ENCODE results near the gene CHPF2. TPM values are rescaled to one million over a fixed set of nuclear protein-coding genes. Genes with fewer than 3 reads are reported as not detected.

CHPF2 gene
- polyA plus RNA-seq, 6 donors from 2014 or later: 20.4 to 43.9 (median 25.2) TPM

DNA sequence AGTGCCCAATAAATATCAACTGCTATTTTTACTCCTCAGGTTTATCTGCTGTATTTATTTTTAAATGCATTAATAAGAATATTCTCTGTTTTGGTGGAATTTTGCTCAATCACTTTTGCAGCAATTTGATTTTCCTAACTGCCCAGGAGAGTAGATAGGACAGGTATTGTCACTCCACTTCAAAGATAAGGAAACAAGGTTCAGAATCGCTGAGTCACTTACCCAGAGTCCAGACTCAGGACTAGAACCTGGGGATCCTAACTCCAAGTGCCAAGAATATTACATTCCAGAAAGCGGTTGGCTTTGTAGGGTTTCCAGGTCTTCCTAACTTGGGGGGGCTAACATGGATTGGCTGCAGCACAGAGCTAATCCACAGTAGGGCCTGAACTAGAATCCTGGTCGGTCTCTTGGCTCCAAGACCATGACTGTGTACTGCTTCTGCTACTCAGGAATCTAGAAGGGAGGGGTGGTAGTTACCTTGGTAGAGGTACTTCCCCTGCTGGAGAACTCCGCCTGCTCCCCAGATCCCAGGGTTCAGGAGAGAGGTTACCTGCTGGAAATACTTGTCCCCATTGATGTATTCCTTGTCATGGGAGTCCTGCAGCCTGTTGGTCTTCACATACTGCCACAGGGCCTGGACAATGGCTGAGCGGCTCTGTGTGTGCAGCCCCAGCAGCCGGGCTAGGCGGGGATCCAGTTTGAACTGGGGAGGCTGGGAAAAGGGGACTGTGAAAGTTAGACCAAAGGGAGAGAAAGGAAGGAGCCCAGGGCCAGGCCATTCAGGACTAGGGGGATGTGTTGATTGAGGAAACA, 8.9 kb downstream of the CHPF2 start:
- Mint-ChIP-seq H3K4me3 (peak overlapping the region in 1 of 8 donors; percentile 30), H3K9me3 (no peaks in the 10 kb centered on the region), H3K4me1 (peaks cover 23 to 44% (median 36%) of the 10 kb centered on the region in 3 donors), H3K36me3 (peaks cover 0 to 8% of the 10 kb centered on the region in 2 donors), H3K27ac (no peak overlapping the region), H3K27me3 (peaks cover 0 to 9% (median 2%) of the 10 kb centered on the region in 3 donors)
- ATAC-seq (ENCODE audit: low read depth in 2 of 2) (no peak), DNase-seq (no peak)

DNA sequence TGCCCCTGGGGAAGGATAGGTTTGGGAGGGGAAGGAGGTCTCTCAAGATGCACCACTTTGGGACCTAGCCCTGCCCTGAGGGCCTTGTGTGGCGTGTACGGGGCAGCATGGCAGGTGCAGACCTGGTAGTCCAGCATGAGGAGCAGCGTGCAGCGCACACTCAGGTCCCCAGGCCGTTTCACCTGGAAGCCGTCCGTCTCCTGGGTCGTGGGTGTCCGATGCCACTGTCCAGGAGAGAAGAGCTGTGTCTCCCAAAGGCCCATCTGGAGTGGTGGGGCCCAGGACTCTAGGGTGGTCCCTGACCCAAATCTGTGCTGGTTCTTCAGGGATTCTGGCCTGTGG, 9.4 kb downstream of the CHPF2 start:
- H3K27me3 Mint-ChIP-seq: peaks cover 0 to 14% (median 8%) of the 10 kb centered on the region in 3 donors
- no peak for DNase-seq
- no peak overlapping the region for H3K27ac Mint-ChIP-seq
- peaks cover 27 to 44% (median 36%) of the 10 kb centered on the region in 3 donors for H3K4me1 Mint-ChIP-seq
- peaks cover 0 to 4% of the 10 kb centered on the region in 2 donors for H3K36me3 Mint-ChIP-seq
- no peak for ATAC-seq (ENCODE audit: low read depth in 2 of 2)
- H3K9me3 Mint-ChIP-seq: no peaks in the 10 kb centered on the region
- peak overlapping the region in 2 of 8 donors; percentile 26 to 80 for H3K4me3 Mint-ChIP-seq

DNA sequence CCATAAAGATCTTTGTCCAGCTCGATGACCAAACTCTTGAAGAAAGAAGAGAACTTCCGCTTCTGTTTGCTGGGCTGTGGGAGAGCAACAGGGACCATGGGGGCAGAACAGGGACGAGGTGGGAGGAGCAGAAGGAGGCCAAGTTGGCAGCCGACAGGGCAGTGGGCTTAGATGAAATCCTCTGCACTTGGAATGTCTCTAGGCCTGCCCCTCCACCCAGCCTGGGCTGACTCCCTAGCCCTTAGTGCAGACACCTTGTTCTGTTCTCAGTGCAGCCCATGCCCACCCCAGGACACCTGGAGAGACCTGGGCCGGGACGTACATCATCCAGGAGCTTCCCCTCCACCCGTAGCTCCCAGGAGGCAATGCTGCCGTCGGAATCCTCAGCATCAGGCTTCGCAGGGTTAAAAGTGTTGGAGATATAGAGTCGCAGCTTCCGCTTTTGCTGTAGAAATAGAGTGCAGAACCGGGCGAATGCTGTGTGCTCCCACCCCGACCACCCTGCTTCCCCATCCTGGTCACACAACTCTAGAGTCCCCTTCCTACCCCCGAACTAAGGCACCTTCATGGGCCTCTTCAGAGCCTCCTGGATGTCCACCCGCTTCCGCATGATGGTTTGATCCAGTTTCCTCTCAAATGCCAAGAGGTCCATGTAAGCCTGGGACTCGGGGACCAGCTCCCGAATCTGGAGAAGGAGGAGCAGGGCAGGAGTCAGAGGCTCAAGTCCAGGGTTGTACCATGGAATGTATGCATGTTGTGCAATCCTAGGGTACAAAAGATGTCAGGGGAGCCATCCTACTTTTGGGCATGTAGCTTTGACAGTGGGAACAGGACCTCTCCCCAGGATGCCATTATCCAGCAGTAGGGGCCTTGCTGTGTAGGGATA, 10.1 kb downstream of the CHPF2 start:
- Mint-ChIP-seq H3K27ac (peak overlapping the region in 3 of 6 donors; percentile 75 to 92 (median 87)), H3K4me3 (peak overlapping the region in 5 of 8 donors; percentile 25 to 81 (median 57)), H3K4me1 (peaks cover 28 to 45% (median 42%) of the 10 kb centered on the region in 3 donors), H3K36me3 (no peaks in the 10 kb centered on the region), H3K27me3 (peaks cover 0 to 14% (median 9%) of the 10 kb centered on the region in 3 donors), H3K9me3 (no peaks in the 10 kb centered on the region)
- DNase-seq (no peak), ATAC-seq (ENCODE audit: low read depth in 2 of 2) (no peak)

DNA sequence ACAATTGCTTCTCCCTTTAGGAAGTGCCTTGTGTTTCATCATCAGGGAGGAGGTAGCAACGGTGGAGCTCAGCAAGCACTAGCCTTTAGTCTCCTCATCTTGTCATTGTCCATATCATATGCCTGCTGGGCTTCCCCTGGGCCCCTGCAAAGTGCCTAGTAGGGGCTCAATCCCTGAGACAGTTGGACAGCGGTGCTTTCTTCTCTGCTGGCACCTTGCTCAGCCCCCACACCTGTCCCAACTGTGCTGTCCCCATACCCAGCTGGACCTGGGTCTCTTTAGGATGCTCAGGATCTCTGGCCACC, 10.7 kb downstream of the CHPF2 start:
- Mint-ChIP-seq H3K4me1 (peaks cover 33 to 51% (median 47%) of the 10 kb centered on the region in 3 donors), H3K27me3 (peaks cover 0 to 15% (median 14%) of the 10 kb centered on the region in 3 donors), H3K27ac (peak overlapping the region in 3 of 6 donors; percentile 87 to 93 (median 92)), H3K36me3 (no peaks in the 10 kb centered on the region), H3K9me3 (no peaks in the 10 kb centered on the region), H3K4me3 (peak overlapping the region; percentile 80 to 90 (median 83))
- DNase-seq: no peak
- no peak for ATAC-seq (ENCODE audit: low read depth in 2 of 2)

DNA sequence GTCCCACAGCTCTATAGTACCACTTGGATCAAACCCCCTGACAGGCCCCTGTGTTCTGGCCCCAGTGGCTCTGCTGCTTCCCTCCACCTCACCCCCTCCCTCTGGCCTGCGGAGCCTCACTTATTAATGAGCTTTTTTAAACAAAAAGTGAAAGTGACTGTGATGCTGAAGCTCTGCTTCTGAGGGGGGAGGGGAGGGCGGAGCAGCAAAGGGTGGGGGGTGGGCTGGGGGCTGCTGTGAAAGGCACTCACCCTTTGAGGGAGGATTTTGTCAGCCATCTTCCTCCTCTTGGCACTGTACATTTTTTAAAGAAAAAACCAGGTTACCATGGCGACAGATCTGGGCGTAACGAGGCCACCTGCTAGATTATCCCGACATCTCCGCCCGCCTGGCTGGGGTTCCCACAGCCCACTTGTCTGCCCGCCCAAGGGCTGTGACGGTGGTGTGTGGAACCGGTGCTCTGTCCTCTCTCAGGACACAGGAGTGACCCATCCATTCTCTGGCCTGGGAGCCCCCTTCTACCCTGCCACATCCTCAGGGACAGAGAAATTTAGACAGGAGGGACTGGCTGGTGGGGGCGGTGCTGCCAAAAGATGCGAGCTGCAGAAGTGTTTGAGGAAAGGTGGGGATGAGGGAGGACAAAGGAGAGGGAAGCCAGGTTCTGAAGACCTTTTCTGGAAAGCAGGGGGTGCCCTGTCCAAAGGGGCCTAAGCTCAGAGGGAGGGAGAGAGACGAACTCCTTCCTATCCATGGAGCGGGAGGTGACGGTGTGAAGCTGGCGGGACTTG, 11.3 kb downstream of the CHPF2 start:
- ATAC-seq (ENCODE audit: low read depth in 2 of 2) (peak; percentile 39 to 49), DNase-seq (peak; percentile 68)
- H3K9me3 Mint-ChIP-seq: no peaks in the 10 kb centered on the region
- peaks cover 0 to 20% (median 20%) of the 10 kb centered on the region in 3 donors for H3K27me3 Mint-ChIP-seq
- H3K36me3 Mint-ChIP-seq: no peaks in the 10 kb centered on the region
- peak overlapping the region; percentile 57 to 95 (median 90) for H3K27ac Mint-ChIP-seq
- peak overlapping the region; percentile 80 to 90 (median 83) for H3K4me3 Mint-ChIP-seq
- H3K4me1 Mint-ChIP-seq: peaks cover 37 to 57% (median 50%) of the 10 kb centered on the region in 3 donors

DNA sequence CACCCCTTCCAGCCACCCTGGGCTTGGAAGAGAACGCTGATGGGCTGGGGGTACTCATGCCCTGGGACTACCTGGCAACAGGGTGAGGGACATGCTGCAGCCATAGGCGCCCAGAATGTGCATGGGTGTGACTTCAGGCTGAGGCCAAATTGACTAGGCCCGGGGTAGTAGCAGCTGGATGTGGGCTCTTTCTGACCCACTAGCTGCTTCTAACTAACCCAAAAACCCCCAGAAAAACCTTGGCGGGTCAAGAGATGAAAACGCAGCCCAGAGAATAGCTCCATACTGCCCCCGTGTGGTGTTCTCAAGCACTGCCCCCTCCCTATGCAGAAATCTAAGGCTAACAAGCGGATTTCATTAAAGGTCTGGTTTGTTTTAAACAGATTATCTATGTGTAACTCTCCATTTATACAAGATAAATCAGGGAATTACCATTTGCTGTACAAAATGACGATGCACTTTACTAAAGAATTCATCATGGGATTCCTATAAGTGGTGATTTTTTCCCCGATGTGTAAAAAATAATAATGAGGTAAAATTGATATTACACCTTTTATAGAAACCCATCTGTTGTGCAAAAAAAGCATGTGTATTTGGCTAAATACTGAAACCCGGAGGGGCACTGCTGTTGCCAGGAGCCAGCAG, 12.0 kb downstream of the CHPF2 start:
- H3K27ac Mint-ChIP-seq: peak overlapping the region in 3 of 6 donors; percentile 10 to 87 (median 64)
- peaks cover 0 to 26% (median 23%) of the 10 kb centered on the region in 3 donors for H3K27me3 Mint-ChIP-seq
- H3K4me3 Mint-ChIP-seq: peak overlapping the region; percentile 29 to 90 (median 80)
- no peaks in the 10 kb centered on the region for H3K9me3 Mint-ChIP-seq
- DNase-seq (peak; percentile 43), ATAC-seq (ENCODE audit: low read depth in 2 of 2) (no peak)
- H3K4me1 Mint-ChIP-seq: peaks cover 40 to 57% (median 47%) of the 10 kb centered on the region in 3 donors
- H3K36me3 Mint-ChIP-seq: no peaks in the 10 kb centered on the region

DNA sequence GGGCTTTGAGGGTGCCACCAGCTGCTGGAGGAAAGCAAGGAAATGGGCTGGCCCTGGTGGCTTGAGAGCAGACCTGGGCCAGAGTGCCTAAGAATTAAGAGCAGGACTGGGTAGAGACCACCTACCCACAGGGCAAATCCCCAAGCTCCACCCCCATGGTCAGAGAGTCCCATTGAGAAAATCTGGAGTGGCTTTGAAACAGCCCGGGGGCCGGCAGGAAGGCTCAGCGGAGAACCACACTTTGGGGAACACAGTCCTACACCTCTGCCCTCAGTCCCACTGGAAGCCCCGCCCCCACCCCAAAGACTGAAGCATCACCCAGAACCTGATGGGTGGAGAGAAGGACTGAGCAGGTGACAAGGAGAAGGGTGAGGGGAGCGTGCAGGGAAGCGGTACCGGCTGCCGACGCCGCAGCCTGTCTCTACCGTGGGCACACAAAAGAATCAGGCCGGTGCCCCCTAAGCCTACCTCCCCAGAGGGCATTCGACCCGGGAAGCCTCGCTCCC, 12.6 kb downstream of the CHPF2 start:
- DNase-seq (no peak), ATAC-seq (ENCODE audit: low read depth in 2 of 2) (peak in 1 of 2 donors; percentile 1)
- H3K27ac Mint-ChIP-seq: peak overlapping the region in 1 of 6 donors; percentile 10
- peaks cover 0 to 30% (median 28%) of the 10 kb centered on the region in 3 donors for H3K27me3 Mint-ChIP-seq
- H3K9me3 Mint-ChIP-seq: no peaks in the 10 kb centered on the region
- peak overlapping the region; percentile 76 to 90 (median 80) for H3K4me3 Mint-ChIP-seq
- no peaks in the 10 kb centered on the region for H3K36me3 Mint-ChIP-seq
- peaks cover 39 to 59% (median 53%) of the 10 kb centered on the region in 3 donors for H3K4me1 Mint-ChIP-seq

DNA sequence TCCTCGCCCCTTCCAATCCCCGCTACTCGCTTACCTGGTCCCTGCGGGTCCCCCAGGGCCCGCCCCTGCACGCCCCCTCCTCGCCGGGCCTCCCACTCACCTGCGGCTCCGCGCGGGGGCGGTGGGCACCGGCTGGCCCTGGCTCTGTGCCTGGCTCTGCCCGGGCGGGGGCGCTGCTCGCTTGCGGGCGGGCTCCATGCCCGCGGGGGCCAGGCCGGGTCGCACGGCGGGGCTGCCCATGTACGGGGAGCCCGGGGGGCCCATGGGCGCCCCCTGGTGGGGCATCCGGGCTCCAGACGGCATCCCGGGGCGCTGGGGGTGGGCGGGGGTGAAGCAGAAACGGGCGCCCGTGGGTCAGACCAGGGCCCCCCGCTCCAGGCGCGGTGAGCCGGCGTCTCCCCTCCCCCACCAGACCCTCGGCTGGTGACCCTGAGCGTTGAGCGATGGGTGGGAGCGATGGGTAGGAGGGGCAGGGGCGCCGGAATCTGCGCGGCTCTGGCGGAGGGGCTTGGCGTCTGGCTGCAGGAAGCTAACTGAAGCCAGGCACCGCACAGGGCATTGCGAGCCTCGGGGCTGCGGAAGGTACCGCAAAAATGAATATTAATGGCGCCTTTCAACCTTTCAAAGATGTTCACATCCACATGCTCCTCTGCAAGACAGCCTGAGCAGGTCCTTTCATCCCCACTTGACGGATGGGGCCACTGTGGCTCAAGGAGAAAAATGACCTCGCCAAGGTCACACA, 13.2 kb downstream of the CHPF2 start:
- peak overlapping the region in 2 of 6 donors; percentile 11 to 30 for H3K27ac Mint-ChIP-seq
- H3K4me3 Mint-ChIP-seq: peak overlapping the region in 7 of 8 donors; percentile 77 to 90 (median 82)
- peaks cover 40 to 64% (median 58%) of the 10 kb centered on the region in 3 donors for H3K4me1 Mint-ChIP-seq
- H3K27me3 Mint-ChIP-seq: peaks cover 0 to 36% (median 34%) of the 10 kb centered on the region in 3 donors
- DNase-seq (peak; percentile 76), ATAC-seq (ENCODE audit: low read depth in 2 of 2) (peak; percentile 69 to 71)
- no peaks in the 10 kb centered on the region for H3K36me3 Mint-ChIP-seq
- no peaks in the 10 kb centered on the region for H3K9me3 Mint-ChIP-seq

DNA sequence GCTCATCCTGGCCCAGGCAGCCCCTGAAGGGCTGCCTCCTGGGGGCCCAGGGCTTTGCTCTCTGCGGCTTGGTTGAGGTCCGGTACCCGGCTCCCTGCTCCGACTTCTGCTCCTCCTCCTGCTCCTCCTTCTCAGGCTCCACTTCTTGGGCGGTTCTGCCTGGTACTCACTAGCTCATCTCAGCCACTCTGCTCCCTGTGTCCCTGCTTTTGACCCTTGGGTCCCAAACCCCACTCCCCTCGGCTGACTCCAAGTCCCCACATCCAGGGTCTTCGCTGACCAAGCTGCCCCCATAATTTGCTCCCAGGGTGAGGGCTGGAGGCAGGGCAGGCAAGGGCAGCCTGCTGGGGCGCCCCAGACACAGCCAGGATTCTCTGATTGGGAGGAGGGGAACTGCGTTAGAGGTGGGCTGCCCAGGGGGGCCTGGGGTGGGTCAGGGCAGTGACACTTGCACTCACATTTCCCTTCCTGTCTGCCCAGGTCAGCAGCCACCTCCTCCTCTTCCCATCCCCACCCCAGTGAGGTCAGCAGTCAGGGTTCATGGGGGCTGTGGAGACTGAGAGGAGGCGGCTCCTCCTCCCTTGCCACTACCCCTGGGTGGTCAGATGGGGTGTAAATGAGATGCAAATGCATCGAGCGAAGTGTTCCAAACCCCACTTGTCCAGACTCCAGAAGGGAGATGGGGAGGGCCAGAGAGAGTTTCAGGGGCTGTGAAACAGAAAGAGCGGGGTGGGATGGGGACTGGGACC, 14.0 kb downstream of the CHPF2 start:
- ATAC-seq (ENCODE audit: low read depth in 2 of 2) (no peak), DNase-seq (no peak)
- H3K9me3 Mint-ChIP-seq: no peaks in the 10 kb centered on the region
- H3K4me3 Mint-ChIP-seq: peak overlapping the region; percentile 60 to 90 (median 80)
- H3K36me3 Mint-ChIP-seq: no peaks in the 10 kb centered on the region
- peaks cover 46 to 70% (median 66%) of the 10 kb centered on the region in 3 donors for H3K4me1 Mint-ChIP-seq
- peaks cover 7 to 43% (median 42%) of the 10 kb centered on the region in 3 donors for H3K27me3 Mint-ChIP-seq
- H3K27ac Mint-ChIP-seq: peak overlapping the region in 2 of 6 donors; percentile 30 to 79

DNA sequence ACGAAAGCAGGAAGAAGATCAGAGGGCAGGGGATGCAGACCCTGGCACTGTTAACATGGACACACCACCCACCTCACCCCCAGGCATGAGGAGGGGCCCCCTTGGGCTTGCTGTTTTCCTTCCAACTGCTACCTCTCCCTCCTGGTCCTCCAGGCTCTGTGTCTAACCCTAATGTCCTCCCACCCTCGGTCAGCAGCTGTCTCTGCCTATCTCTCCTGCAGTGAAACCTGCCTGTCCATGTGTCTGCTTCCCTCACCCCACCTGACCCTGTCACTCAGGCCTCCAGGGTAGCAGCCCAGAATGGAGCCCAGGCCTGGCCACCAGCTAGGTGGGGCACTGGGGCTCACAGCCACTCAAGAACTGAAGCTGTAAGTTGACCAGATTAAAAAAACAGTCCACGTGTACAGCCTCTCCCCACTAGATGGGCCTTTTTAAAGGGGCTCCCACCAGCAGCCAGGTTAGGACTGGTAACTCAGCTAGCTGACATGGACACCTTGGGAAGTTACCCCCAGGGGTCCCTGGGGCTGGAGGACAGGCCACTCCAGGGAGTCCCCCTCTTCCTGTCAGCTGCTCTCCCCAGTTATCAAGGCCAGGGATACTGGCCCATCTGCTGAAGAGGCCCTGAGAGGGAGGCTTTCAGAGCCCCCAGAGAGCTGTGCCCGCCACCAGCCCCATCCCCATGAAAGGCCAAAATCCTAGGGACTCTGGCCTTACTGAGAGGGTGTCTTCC, 14.7 kb downstream of the CHPF2 start:
- no peak for ATAC-seq (ENCODE audit: low read depth in 2 of 2)
- Mint-ChIP-seq H3K4me3 (peak overlapping the region; percentile 60 to 95 (median 86)), H3K9me3 (no peaks in the 10 kb centered on the region), H3K4me1 (peaks cover 47 to 69% (median 67%) of the 10 kb centered on the region in 3 donors), H3K27ac (peak overlapping the region in 1 of 6 donors; percentile 88), H3K27me3 (peaks cover 8 to 46% (median 44%) of the 10 kb centered on the region in 3 donors), H3K36me3 (no peaks in the 10 kb centered on the region)
- DNase-seq: no peak

All from naive B cell (primary cell).